ENCODE results near the gene TRIM7.

- TF ChIP-seq EZH2 (IDR thresholded peaks at IDR 0.05; ENCODE audit: insufficient read depth, poor library complexity, severe bottlenecking), result no peak
- no peak for TF ChIP-seq EZH2phosphoT487 (IDR thresholded peaks at IDR 0.05; ENCODE audit: insufficient read depth, low read depth)
Observed at GRCh38 chr5:181217803-181218062, 12.7 kb upstream of the TRIM7 start.
